ENCODE measurements around the gene TNFRSF21. TPM values are rescaled to one million over a fixed set of nuclear protein-coding genes. Genes with fewer than 3 reads are reported as not detected.

TNFRSF21 gene
- total and polyA plus RNA-seq, 2 of the 8 experiments (the other 6 are each of a cell fraction or from before 2014, with no cell fraction given): 16.4 to 52.7 TPM

- Histone ChIP-seq H2AK5ac (ENCODE audit: low read depth, low read length) (no peak overlapping the region), H3K23ac (ENCODE audit: insufficient read length) (no peak overlapping the region), H3K79me1 (ENCODE audit: low read depth, low read length) (no peaks in the 10 kb centered on the region), H2BK5ac (ENCODE audit: low read depth, low read length) (no peak overlapping the region), H3K18ac (ENCODE audit: extremely low read depth, low read length) (no peak overlapping the region), H2BK20ac (ENCODE audit: low read length) (no peak overlapping the region), H4K91ac (replicated peaks; ENCODE audit: insufficient read length, low read length) (no peak overlapping the region), H2BK12ac (ENCODE audit: low read depth, low read length) (no peak overlapping the region), H2BK120ac (replicated peaks; ENCODE audit: low read depth, low read length) (no peak overlapping the region), H3K9me3 (ENCODE audit: insufficient read depth in 2 of 2, low read depth in 1 of 2, low read length in 1 of 2) (no peaks in the 10 kb centered on the region), H3K56ac (replicated peaks; ENCODE audit: insufficient read length, low read depth, low read length) (no peak overlapping the region), H3K23me2 (ENCODE audit: low read depth, low read length) (no peaks in the 10 kb centered on the region), H3K14ac (ENCODE audit: insufficient read length) (no peak overlapping the region), H3K9ac (replicated peaks in 1 of 4; ENCODE audit: extremely low read depth in 1 of 4, low read depth in 3 of 4, low read length in 3 of 4) (no peak overlapping the region), H3K79me2 (ENCODE audit: control insufficient read depth in 1 of 2, insufficient read depth in 2 of 2, low read length in 2 of 2) (no peaks in the 10 kb centered on the region), H3K4ac (replicated peaks; ENCODE audit: insufficient read length, low read depth, low read length) (no peak overlapping the region), H2BK15ac (ENCODE audit: low read length) (no peak overlapping the region), H4K5ac (ENCODE audit: insufficient read length, low read depth, low read length) (no peak overlapping the region), H3K27me3 (replicated peaks in 1 of 4; ENCODE audit: control insufficient read depth in 3 of 4, extremely low read depth in 1 of 4, insufficient read depth in 3 of 4, low read length in 3 of 4) (no peaks in the 10 kb centered on the region; a peak in 1 of 7 replicates), H3K4me2 (ENCODE audit: insufficient read depth in 1 of 2, low read depth in 2 of 2, low read length in 2 of 2) (no peak overlapping the region), H3K27ac (ENCODE audit: low read depth, low read length) (no peak overlapping the region), H4K20me1 (replicated peaks in 1 of 2; ENCODE audit: control insufficient read depth in 1 of 2, insufficient read depth in 2 of 2, low read length in 2 of 2) (no peaks in the 10 kb centered on the region), H3K4me1 (replicated peaks in 1 of 4; ENCODE audit: control insufficient read depth in 3 of 4, insufficient read depth in 4 of 4, low read length in 3 of 4) (no peaks in the 10 kb centered on the region), H3K36me3 (ENCODE audit: control insufficient read depth in 2 of 4, insufficient read depth in 4 of 4, low read length in 3 of 4) (no peaks in the 10 kb centered on the region), H4K8ac (ENCODE audit: extremely low read depth, insufficient read depth, low read length) (no peak overlapping the region), H3K4me3 (ENCODE audit: extremely low read depth in 1 of 4, insufficient read depth in 2 of 4, low read depth in 3 of 4, low read length in 4 of 4) (no peak overlapping the region), H2AFZ (ENCODE audit: low read length) (no peak overlapping the region)
- ChIA-PET CTCF (ENCODE audit: partially characterized antibody) (interaction anchor here (0.7 to 1.8 kb wide), 4 partner anchors 12 to 25 kb away, joined by 3 to 6 read pairs (median 4); no protein-coding TSS in a partner anchor), POLR2A (ENCODE audit: partially characterized antibody) (no interaction called here)
- TF ChIP-seq CHD2 (IDR thresholded peaks at IDR 0.05; ENCODE audit: low read length) (no peak), SIX5 (IDR thresholded peaks at IDR 0.05; ENCODE audit: low read depth, low read length) (no peak), RNF2 (IDR thresholded peaks at IDR 0.05; ENCODE audit: borderline replicate concordance, low read depth, low read length, missing control alignments, poor library complexity, severe bottlenecking) (no peak), EP300 (IDR thresholded peaks at IDR 0.05; ENCODE audit: borderline replicate concordance in 1 of 2, low read depth in 2 of 2, low read length in 2 of 2) (no peak), NANOG (IDR thresholded peaks at IDR 0.05; ENCODE audit: insufficient read depth, low read depth, low read length, poor library complexity, severe bottlenecking) (no peak), SP4 (IDR thresholded peaks at IDR 0.05; ENCODE audit: low read length) (no peak)
- FAIRE-seq: no peak
- WGBS, 2 experiments (ENCODE audit: extremely low coverage in 1 of 2, insufficient coverage in 1 of 2, insufficient read length in 1 of 2, insufficient replicate concordance in 2 of 2, low coverage in 1 of 2, low lambda C conversion rate in 2 of 2, missing lambda C conversion rate in 1 of 2): 94% methylated on average over 2 of the region's 2 CpGs; no CpG with 5 or more reads in 1 of the 2 experiments
- DNase-seq (ENCODE audit: low read depth in 1 of 2, low spot score in 2 of 2): no peak
Measured at GRCh38 chr6:47352966-47353365, 43.3 kb upstream of the TNFRSF21 start.
